GM19468 (cell line): Measurements from ENCODE around the gene RFPL3.
"Not testable (repeated sequence)": the region's sequence is repeated elsewhere in the genome, so short reads cannot be mapped to it uniquely, and the experiment has no call there.

Experiments used
- ATAC-seq: cut with Tn5 transposase; IDR thresholded peaks from one replicate; pipeline ENCODE4 v1.9.1; 2021; ENCODE audit warnings: mild to moderate bottlenecking, moderate library complexity, moderate number of reproducible peaks; ENCODE audit not compliant: unreplicated experiment; ENCODE audit errors: extremely low read depth

The RFPL3 gene

GRCh38 chr22:32357567-32357966 is at the start of gene RFPL3:
RFPL3 (plus strand) TSS chr22:32357867; CDS start chr22:32358072, 205 bp downstream.
- not testable (repeated sequence) for ATAC-seq

GRCh38 chr22:32308191-32308590 is 49.5 kb upstream of the RFPL3 start:
- no peak for ATAC-seq

- no peak for ATAC-seq
These were observed 48.7 kb upstream of the RFPL3 start for GRCh38 chr22:32308934-32309333.

GRCh38 chr22:32309585-32310251 is 47.9 kb upstream of the RFPL3 start:
- no peak for ATAC-seq

GRCh38 chr22:32310777-32311176 is 46.9 kb upstream of the RFPL3 start:
- ATAC-seq, result no peak

GRCh38 chr22:32311551-32312071 is 46.1 kb upstream of the RFPL3 start:
- ATAC-seq, result no peak

- ATAC-seq, result no peak
These were observed 44.9 kb upstream of the RFPL3 start for GRCh38 chr22:32312748-32313147.

GRCh38 chr22:32313532-32313931 is 44.1 kb upstream of the RFPL3 start:
- ATAC-seq, result no peak

- ATAC-seq, result no peak
These were observed 40.1 kb upstream of the RFPL3 start for GRCh38 chr22:32317524-32317923.

GRCh38 chr22:32318361-32318760 is 39.3 kb upstream of the RFPL3 start:
- ATAC-seq, result no peak

GRCh38 chr22:32319861-32320406 is 37.7 kb upstream of the RFPL3 start:
- ATAC-seq, result no peak

- no peak for ATAC-seq
These were observed 34.7 kb upstream of the RFPL3 start for GRCh38 chr22:32322986-32323385.

GRCh38 chr22:32323513-32324164 is 34.0 kb upstream of the RFPL3 start:
- no peak for ATAC-seq

- ATAC-seq, result no peak
These were observed 32.9 kb upstream of the RFPL3 start for GRCh38 chr22:32324505-32325415.

GRCh38 chr22:32325416-32325801 is 32.3 kb upstream of the RFPL3 start:
- ATAC-seq, result no peak

- no peak for ATAC-seq
These were observed 31.8 kb upstream of the RFPL3 start for GRCh38 chr22:32325811-32326237.

- no peak for ATAC-seq
These were observed 31.0 kb upstream of the RFPL3 start for GRCh38 chr22:32326647-32327046.

GRCh38 chr22:32327066-32327465 is 30.6 kb upstream of the RFPL3 start:
- ATAC-seq, result no peak

- no peak for ATAC-seq
These were observed 30.0 kb upstream of the RFPL3 start for GRCh38 chr22:32327596-32328171.
